ENCODE measurements around the gene GULP1. TPM values are rescaled to one million over a fixed set of nuclear protein-coding genes. Genes with fewer than 3 reads are reported as not detected.

The GULP1 gene
- total and polyA plus RNA-seq, 12 donors, result 2.0 to 6.0 (median 4.7) TPM

- no peak for TF ChIP-seq CTCF (IDR thresholded peaks at IDR 0.05)
- intact Hi-C loops (cut with DNase I), result no loop called here
- peaks cover 0 to 33% (median 17%) of the 10 kb centered on the region in 11 donors for H3K9me3 ChIP-seq
- H3K27ac ChIP-seq, result no peak overlapping the region
- H3K4me3 ChIP-seq, result no peak overlapping the region
- no peak for DNase-seq
- H3K36me3 ChIP-seq, result no peaks in the 10 kb centered on the region
- no peaks in the 10 kb centered on the region for H3K27me3 ChIP-seq
- 92% methylated on average over 10 of the region's 10 CpGs for WGBS, 2 donors
- no peak for ATAC-seq
- no peaks in the 10 kb centered on the region for H3K4me1 ChIP-seq
Observed at GRCh38 chr2:188395903-188396689, 104.4 kb downstream of the GULP1 start.

DNA sequence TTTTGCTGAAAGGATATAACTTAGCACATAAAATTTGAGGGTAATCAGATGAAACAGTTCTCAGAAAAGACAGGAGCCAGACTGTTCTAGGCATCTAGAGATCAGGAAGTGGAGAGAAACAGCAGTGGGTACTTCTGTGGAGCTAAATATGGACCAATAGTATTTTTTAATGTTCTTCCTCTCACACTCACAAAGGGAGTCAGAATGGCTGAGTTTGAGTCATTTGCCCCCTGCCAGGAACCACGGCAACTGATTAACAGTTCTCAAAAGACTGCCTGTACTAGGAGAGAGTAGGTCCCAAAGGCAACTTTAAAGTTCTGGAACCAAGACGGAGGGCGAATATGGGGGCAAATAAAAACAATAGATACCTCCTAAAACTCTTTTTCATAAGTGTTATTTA lies 107.5 kb downstream of the GULP1 start:
- WGBS, 2 donors, result 90 to 92% methylated on average over 3 of the region's 3 CpGs
- no peak overlapping the region for H3K4me3 ChIP-seq
- H3K36me3 ChIP-seq, result no peaks in the 10 kb centered on the region
- no peaks in the 10 kb centered on the region for H3K4me1 ChIP-seq
- no peak for ATAC-seq
- no peaks in the 10 kb centered on the region for H3K27me3 ChIP-seq
- no peak overlapping the region for H3K27ac ChIP-seq
- TF ChIP-seq CTCF (IDR thresholded peaks at IDR 0.05), result no peak
- no peak for DNase-seq
- intact Hi-C loops (cut with DNase I), result no loop called here
- H3K9me3 ChIP-seq, result peaks cover 0 to 12% (median 0%) of the 10 kb centered on the region in 11 donors

GRCh38 chr2:188403676-188404075 lies 112.0 kb downstream of the GULP1 start:
- intact Hi-C loops (cut with DNase I), result no loop called here
- no peak for DNase-seq
- TF ChIP-seq CTCF (IDR thresholded peaks at IDR 0.05), result no peak
- Histone ChIP-seq H3K4me3 (no peak overlapping the region), H3K9me3 (peaks cover 0 to 41% (median 21%) of the 10 kb centered on the region in 11 donors), H3K27me3 (no peaks in the 10 kb centered on the region), H3K4me1 (no peaks in the 10 kb centered on the region), H3K27ac (no peak overlapping the region), H3K36me3 (no peaks in the 10 kb centered on the region)
- no peak for ATAC-seq

DNA sequence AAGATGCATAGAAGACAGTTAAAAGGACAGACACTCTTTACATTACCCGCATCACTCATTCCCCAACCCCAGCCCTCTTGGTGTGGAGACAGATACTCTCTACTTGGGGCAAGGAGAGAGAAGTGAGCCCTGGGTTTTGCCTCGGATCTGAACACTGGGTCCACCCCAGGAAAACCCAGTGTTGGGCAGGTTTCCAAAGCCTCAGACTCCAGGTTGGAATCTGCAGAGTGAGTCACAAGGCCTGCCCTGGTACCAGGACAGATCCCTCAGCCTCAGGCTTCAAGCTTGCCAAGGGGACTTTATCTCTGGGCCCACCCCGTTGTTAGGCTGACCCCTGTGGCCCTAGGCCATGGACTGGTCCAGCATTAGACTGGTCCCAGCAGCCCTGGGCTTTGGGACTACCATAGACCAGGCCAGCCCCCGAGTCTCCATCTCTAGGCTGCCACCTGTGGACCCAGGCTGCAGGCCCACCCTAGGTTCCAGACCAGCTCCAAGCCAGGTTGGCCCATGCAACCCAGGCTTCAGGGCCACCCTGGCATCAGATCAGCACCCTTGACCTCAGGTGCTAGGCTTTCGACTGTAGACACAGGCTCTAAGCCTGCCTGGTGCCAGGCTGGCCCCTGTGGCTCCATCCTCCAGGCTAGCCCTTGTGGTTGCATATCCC lies 112.8 kb downstream of the GULP1 start:
- Histone ChIP-seq H3K27ac (no peak overlapping the region), H3K36me3 (no peaks in the 10 kb centered on the region), H3K27me3 (no peaks in the 10 kb centered on the region), H3K4me3 (no peak overlapping the region), H3K9me3 (peaks cover 0 to 41% (median 21%) of the 10 kb centered on the region in 11 donors), H3K4me1 (no peaks in the 10 kb centered on the region)
- no peak for ATAC-seq
- intact Hi-C loops (cut with DNase I), result no loop called here
- 90 to 93% methylated on average over 5 of the region's 5 CpGs for WGBS, 2 donors
- no peak for DNase-seq
- no peak for TF ChIP-seq CTCF (IDR thresholded peaks at IDR 0.05)

Measured in heart right ventricle (tissue), 16 donors.